HAP-1 (cell line): ENCODE measurements around the gene BCL2L1.

Experiments used
- DNase-seq, 2 experiments: peaks; one replicate each; pipeline ENCODE4 v3.0.0-alpha.2; 2016 to 2020; ENCODE audit warnings: low spot score in 2 of 2
- H3K27me3 ChIP-seq: fragments of 250-450 bp; sonication (Bioruptor Pico); 2 replicates; pipeline ENCODE4 v1.5.1; 2020; ENCODE audit warnings: low read depth, mild to moderate bottlenecking, moderate library complexity
- H3K36me3 ChIP-seq: fragments of 250-450 bp; sonication (Bioruptor Pico); replicated peaks from 2 replicates; pipeline ENCODE4 v1.5.1; 2020; ENCODE audit warnings: mild to moderate bottlenecking
- H3K4me1 ChIP-seq: fragments of 250-450 bp; sonication (Bioruptor Pico); 2 replicates; pipeline ENCODE4 v1.5.1; 2020; ENCODE audit warnings: mild to moderate bottlenecking
- H3K4me3 ChIP-seq: fragments of 250-450 bp; sonication (Bioruptor Pico); 2 replicates; pipeline ENCODE4 v1.5.1; 2020; ENCODE audit warnings: mild to moderate bottlenecking, moderate library complexity
- H3K9me3 ChIP-seq: fragments of 250-450 bp; sonication (Bioruptor Pico); 2 replicates; pipeline ENCODE4 v1.5.1; 2020; ENCODE audit warnings: mild to moderate bottlenecking, moderate library complexity
- in situ Hi-C: fragments of 300-500 bp; cut with MboI; formaldehyde crosslinking; loops from 3 replicates; pipeline ENCODE4 v1.14.3; 2020; ENCODE audit warnings: low sequenced_read_pairs, inconsistent platforms, mixed read lengths

The BCL2L1 gene

GRCh38 chr20:31698803-31699718 is 23.6 kb downstream of the BCL2L1 start:
- in situ Hi-C loops = no loop called here
- Histone ChIP-seq H3K9me3 (no peaks in the 10 kb centered on the region), H3K4me3 (no peak overlapping the region), H3K36me3 (peaks cover 3% of the 10 kb centered on the region; the same call in 1 of the 2 replicates), H3K4me1 (no peaks in the 10 kb centered on the region), H3K27me3 (no peaks in the 10 kb centered on the region)
- no peak for DNase-seq

DNA sequence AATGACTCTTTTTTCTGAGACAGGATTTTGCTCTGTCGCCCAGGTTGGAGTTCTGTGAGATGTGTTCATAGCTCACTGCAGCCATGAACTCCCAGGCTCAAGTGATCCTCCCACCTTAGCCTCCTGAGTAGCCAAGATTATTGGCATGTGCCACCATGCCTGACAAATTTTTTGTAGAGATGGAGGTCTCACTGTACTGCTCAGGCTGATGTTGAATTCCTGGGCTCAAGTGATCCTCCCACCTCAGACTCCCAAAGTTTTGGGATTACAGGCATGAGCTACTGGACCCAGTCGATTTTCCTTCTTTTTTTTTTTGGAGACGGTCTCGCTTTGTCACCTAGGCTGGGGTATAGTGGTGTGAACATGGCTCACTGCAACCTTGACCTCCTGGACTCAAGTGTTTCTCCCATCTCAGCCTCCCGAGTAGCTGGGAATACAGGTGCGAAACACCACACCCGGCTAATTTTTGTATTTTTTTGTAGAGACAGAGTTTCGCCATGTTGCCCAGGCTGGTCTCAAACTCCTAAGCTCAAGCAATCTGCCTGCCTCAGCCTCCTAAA is 24.3 kb downstream of the BCL2L1 start:
- peaks cover 3% of the 10 kb centered on the region; the same call in 1 of the 2 replicates for H3K36me3 ChIP-seq
- no peak overlapping the region for H3K4me3 ChIP-seq
- no peaks in the 10 kb centered on the region for H3K9me3 ChIP-seq
- H3K4me1 ChIP-seq = no peaks in the 10 kb centered on the region
- in situ Hi-C loops = no loop called here
- no peak for DNase-seq
- no peaks in the 10 kb centered on the region for H3K27me3 ChIP-seq

- in situ Hi-C loops = no loop called here
- no peak for DNase-seq
- Histone ChIP-seq H3K4me3 (no peak overlapping the region), H3K9me3 (no peaks in the 10 kb centered on the region), H3K4me1 (peaks cover 11% of the 10 kb centered on the region), H3K36me3 (peaks cover 3% of the 10 kb centered on the region; the same call in 1 of the 2 replicates), H3K27me3 (no peaks in the 10 kb centered on the region)
Observed at GRCh38 chr20:31695849-31696804, 26.5 kb downstream of the BCL2L1 start.

GRCh38 chr20:31694842-31695593 is 27.6 kb downstream of the BCL2L1 start:
- Histone ChIP-seq H3K36me3 (peaks cover 3% of the 10 kb centered on the region; the same call in 1 of the 2 replicates), H3K4me3 (no peak overlapping the region), H3K27me3 (no peaks in the 10 kb centered on the region), H3K9me3 (no peaks in the 10 kb centered on the region), H3K4me1 (peaks cover 15% of the 10 kb centered on the region)
- DNase-seq = no peak
- in situ Hi-C loops = no loop called here

DNA sequence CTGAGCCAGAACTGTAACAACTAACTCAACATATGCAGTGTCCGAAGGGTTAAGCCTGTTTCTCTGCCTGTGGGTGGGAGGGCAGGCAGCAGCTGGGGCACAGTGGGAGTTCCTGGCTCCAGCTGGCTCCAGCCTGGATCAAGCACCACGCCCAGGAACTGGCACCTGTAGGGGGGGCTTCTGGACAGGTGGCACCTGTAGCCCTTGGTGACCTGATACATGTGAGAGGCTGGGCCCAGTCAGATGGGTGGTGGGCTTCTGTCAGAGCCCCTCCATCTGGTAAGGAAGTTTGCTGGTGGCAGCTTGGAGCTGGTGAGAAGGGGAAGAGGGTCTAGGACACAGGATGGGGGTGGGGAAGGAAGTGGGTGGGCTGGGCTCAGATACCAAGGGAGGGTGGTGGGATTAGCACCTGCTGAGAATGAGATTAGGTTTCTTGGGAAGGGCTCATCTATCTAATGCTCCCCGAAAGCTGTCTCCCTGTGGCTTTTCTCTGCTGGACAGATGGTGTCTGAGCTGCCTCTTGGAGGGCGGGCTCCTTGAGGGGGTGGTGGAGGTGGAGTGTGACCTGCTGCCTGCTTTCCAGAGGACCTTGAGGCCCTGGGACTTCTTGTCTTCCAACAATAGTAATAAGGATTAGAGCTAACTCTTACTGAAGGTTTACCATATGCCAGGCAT is 28.5 kb downstream of the BCL2L1 start:
- no peaks in the 10 kb centered on the region for H3K27me3 ChIP-seq
- in situ Hi-C loops = no loop called here
- DNase-seq = no peak
- H3K4me1 ChIP-seq = peaks cover 15% of the 10 kb centered on the region
- H3K9me3 ChIP-seq = no peaks in the 10 kb centered on the region
- no peaks in the 10 kb centered on the region; the same call in 1 of the 2 replicates for H3K36me3 ChIP-seq
- no peak overlapping the region for H3K4me3 ChIP-seq

DNA sequence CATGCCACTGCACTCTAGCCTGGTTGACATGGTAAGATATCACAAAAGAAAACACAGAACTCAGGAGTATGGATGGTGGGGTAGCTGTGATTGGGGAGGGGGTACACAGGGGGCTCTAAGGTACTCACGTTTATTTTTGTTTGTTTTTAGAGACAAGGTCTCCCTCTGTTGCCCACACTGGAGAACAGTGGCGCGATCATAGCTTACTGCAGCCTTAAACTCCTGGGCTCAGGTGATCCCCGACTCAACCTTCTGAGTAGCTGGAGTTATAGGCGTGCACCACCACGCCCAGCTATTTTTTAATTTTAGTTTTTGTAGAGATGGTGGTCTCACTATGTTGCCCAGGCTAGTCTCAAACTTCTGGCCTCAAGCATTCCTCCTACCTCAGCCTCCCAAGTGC is 29.3 kb downstream of the BCL2L1 start:
- peaks cover 3% of the 10 kb centered on the region for H3K36me3 ChIP-seq
- H3K27me3 ChIP-seq = no peaks in the 10 kb centered on the region
- no peak overlapping the region for H3K4me3 ChIP-seq
- no peaks in the 10 kb centered on the region; the same call in 1 of the 2 replicates for H3K9me3 ChIP-seq
- in situ Hi-C loops = no loop called here
- DNase-seq = no peak
- peaks cover 15% of the 10 kb centered on the region for H3K4me1 ChIP-seq

GRCh38 chr20:31691646-31692275 is 30.9 kb downstream of the BCL2L1 start:
- DNase-seq = peak; percentile 39 to 77
- Histone ChIP-seq H3K27me3 (no peaks in the 10 kb centered on the region), H3K4me1 (peaks cover 15% of the 10 kb centered on the region), H3K9me3 (no peaks in the 10 kb centered on the region; the same call in 1 of the 2 replicates), H3K4me3 (no peak overlapping the region), H3K36me3 (peaks cover 8% of the 10 kb centered on the region)
- in situ Hi-C loops = no loop called here

GRCh38 chr20:31690124-31690666 is 32.5 kb downstream of the BCL2L1 start:
- in situ Hi-C loops = no loop called here
- Histone ChIP-seq H3K4me1 (peaks cover 26% of the 10 kb centered on the region), H3K36me3 (peaks cover 8% of the 10 kb centered on the region), H3K9me3 (no peaks in the 10 kb centered on the region; the same call in 1 of the 2 replicates), H3K27me3 (no peaks in the 10 kb centered on the region), H3K4me3 (no peak overlapping the region)
- DNase-seq = no peak

GRCh38 chr20:31689141-31689540 is 33.5 kb downstream of the BCL2L1 start:
- H3K9me3 ChIP-seq = no peaks in the 10 kb centered on the region; the same call in 1 of the 2 replicates
- DNase-seq = no peak
- no peak overlapping the region for H3K4me3 ChIP-seq
- no peaks in the 10 kb centered on the region for H3K27me3 ChIP-seq
- in situ Hi-C loops = no loop called here
- H3K4me1 ChIP-seq = peaks cover 28% of the 10 kb centered on the region
- peaks cover 12% of the 10 kb centered on the region for H3K36me3 ChIP-seq

- Histone ChIP-seq H3K36me3 (peaks cover 15% of the 10 kb centered on the region), H3K4me1 (peaks cover 28% of the 10 kb centered on the region), H3K9me3 (no peaks in the 10 kb centered on the region; the same call in 1 of the 2 replicates), H3K4me3 (no peak overlapping the region), H3K27me3 (no peaks in the 10 kb centered on the region)
- DNase-seq = no peak
- in situ Hi-C loops = no loop called here
Observed at GRCh38 chr20:31687777-31688176, 34.9 kb downstream of the BCL2L1 start.

GRCh38 chr20:31685853-31686643 is 36.6 kb downstream of the BCL2L1 start:
- in situ Hi-C loops = no loop called here
- Histone ChIP-seq H3K9me3 (no peaks in the 10 kb centered on the region; the same call in 1 of the 2 replicates), H3K36me3 (peaks cover 15% of the 10 kb centered on the region), H3K4me3 (no peak overlapping the region), H3K4me1 (peaks cover 16% of the 10 kb centered on the region), H3K27me3 (no peaks in the 10 kb centered on the region)
- no peak for DNase-seq
